GM23338 (cell line): ENCODE measurements around the gene ARID4B.

ENCODE experiments used
- CREB1 ChIP-seq: fragments of 250-450 bp; sonication (Bioruptor Pico); IDR thresholded peaks from 2 replicates; pipeline ENCODE4 v1.5.0; 2020; ENCODE audit warnings: low read depth, mild to moderate bottlenecking, moderate library complexity
- EZH2 ChIP-seq: fragments of 200-600 bp; sonication (generic); IDR thresholded peaks from one replicate; pipeline ENCODE4 v1.8.0; 2017; ENCODE audit warnings: antibody characterized with exemption, mild to moderate bottlenecking, low read depth; ENCODE audit not compliant: unreplicated experiment
- EZH2phosphoT487 ChIP-seq: fragments of 200-600 bp; sonication (generic); IDR thresholded peaks from one replicate; pipeline ENCODE4 v1.8.1; 2018; ENCODE audit warnings: antibody characterized with exemption; ENCODE audit not compliant: unreplicated experiment
- JUNB ChIP-seq: IDR thresholded peaks from one replicate; pipeline ENCODE4 v1.6.1; 2016; ENCODE audit warnings: antibody characterized with exemption; ENCODE audit not compliant: unreplicated experiment
- POLR2AphosphoS5 ChIP-seq: IDR thresholded peaks from 2 replicates; pipeline ENCODE4 v1.6.1; 2016; ENCODE audit warnings: antibody characterized with exemption, low read depth
- ZNF114 ChIP-seq: fragments of 250-450 bp; sonication (Bioruptor Pico); IDR thresholded peaks from 2 replicates; pipeline ENCODE4 v1.5.0; 2020; ENCODE audit warnings: mild to moderate bottlenecking, moderate library complexity
- TF ChIP-seq, protein P1 (sequence below), 2 experiments: fragments of 200-600 bp in 1 of 2; sonication (generic) in 1 of 2; conservative IDR thresholded peaks; 2 replicates each; pipeline versions ENCODE4 v1.5.1 to v1.6.1; 2016 to 2017; ENCODE audit warnings: antibody characterized with exemption in 2 of 2, low read depth in 2 of 2, mild to moderate bottlenecking in 2 of 2, moderate library complexity in 1 of 2

- TF ChIP-seq ZNF114 (CRISPR knock-in tag) (no peak), JUNB (no peak), POLR2AphosphoS5 (no peak), EZH2 (no peak), CREB1 (CRISPR knock-in tag) (no peak), EZH2phosphoT487 (no peak)
- TF ChIP-seq, protein P1, sequence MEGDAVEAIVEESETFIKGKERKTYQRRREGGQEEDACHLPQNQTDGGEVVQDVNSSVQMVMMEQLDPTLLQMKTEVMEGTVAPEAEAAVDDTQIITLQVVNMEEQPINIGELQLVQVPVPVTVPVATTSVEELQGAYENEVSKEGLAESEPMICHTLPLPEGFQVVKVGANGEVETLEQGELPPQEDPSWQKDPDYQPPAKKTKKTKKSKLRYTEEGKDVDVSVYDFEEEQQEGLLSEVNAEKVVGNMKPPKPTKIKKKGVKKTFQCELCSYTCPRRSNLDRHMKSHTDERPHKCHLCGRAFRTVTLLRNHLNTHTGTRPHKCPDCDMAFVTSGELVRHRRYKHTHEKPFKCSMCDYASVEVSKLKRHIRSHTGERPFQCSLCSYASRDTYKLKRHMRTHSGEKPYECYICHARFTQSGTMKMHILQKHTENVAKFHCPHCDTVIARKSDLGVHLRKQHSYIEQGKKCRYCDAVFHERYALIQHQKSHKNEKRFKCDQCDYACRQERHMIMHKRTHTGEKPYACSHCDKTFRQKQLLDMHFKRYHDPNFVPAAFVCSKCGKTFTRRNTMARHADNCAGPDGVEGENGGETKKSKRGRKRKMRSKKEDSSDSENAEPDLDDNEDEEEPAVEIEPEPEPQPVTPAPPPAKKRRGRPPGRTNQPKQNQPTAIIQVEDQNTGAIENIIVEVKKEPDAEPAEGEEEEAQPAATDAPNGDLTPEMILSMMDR (conservative IDR thresholded peaks at IDR 0.05; ENCODE audit: low read depth in 2 of 2), result no peak
These were observed 188.7 kb downstream of the ARID4B start for GRCh38 chr1:235139315-235139714.
